Glutamatergic neuron (in vitro differentiated cells): ENCODE measurements around the gene CFAP61. TPM values are rescaled to one million over a fixed set of nuclear protein-coding genes. Genes with fewer than 3 reads are reported as not detected.

Experiments used
- DNase-seq: peaks from one replicate; pipeline ENCODE4 v3.0.0; 2022
- H3K27ac Mint-ChIP-seq: one replicate; pipeline ENCODE4 v1.8.0; 2020; ENCODE audit warnings: mild to moderate bottlenecking, mixed read lengths, inconsistent platforms; ENCODE audit not compliant: unreplicated experiment
- H3K27me3 Mint-ChIP-seq: one replicate; pipeline ENCODE4 v1.8.0; 2020; ENCODE audit warnings: mild to moderate bottlenecking, moderate library complexity, mixed read lengths, inconsistent platforms; ENCODE audit not compliant: unreplicated experiment
- H3K36me3 Mint-ChIP-seq: one replicate; pipeline ENCODE4 v1.8.0; 2020; ENCODE audit warnings: mild to moderate bottlenecking, mixed read lengths, inconsistent platforms; ENCODE audit not compliant: unreplicated experiment
- H3K4me1 Mint-ChIP-seq: one replicate; pipeline ENCODE4 v1.8.0; 2020; ENCODE audit warnings: mild to moderate bottlenecking, low read depth, mixed read lengths, inconsistent platforms; ENCODE audit not compliant: unreplicated experiment
- H3K4me3 Mint-ChIP-seq: one replicate; pipeline ENCODE4 v1.8.0; 2020; ENCODE audit warnings: mild to moderate bottlenecking, mixed read lengths, inconsistent platforms; ENCODE audit not compliant: unreplicated experiment
- H3K9me3 Mint-ChIP-seq: one replicate; pipeline ENCODE4 v1.8.0; 2020; ENCODE audit warnings: mild to moderate bottlenecking, moderate library complexity, mixed read lengths, inconsistent platforms; ENCODE audit not compliant: unreplicated experiment
- total RNA-seq: library from RNA; stranded (reverse); fragmentation: NEBNext Ultra II Directional; extraction: Animal tissue kit (Norgen Biotek cat#: 25700); gene quantifications from one replicate; pipeline ENCODE4 v1.2.1, GENCODE V29; 2021; ENCODE audit not compliant: unreplicated experiment
- TF ChIP-seq, protein P1 (sequence below): fragments of 200-600 bp; sonication (generic); IDR thresholded peaks from one replicate; pipeline ENCODE4 v1.5.0; 2021; ENCODE audit not compliant: partially characterized antibody, unreplicated experiment

Gene CFAP61
- total RNA-seq, 1 donor from 2014 or later = 5.0 TPM

DNA sequence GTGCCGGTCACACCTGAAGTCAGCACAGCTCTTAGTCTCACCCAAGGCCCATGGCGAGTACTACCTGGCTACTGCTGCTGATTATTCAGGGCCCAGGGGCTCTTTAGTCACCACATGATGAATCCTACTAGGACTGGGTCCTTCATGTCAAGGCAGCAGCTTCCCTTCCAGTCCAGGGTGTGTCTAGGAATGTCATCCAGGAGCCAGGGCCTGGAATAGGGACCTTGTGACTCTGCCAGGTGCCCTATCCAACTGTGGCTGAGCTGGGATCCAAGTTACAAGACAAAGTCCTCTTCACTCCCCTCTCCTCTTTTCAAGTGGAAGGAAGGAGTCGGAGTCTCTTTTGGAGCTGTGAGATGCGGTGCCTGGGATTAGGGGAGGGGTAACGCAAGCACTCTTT lies 85.5 kb downstream of the CFAP61 start:
- Mint-ChIP-seq H3K27me3 (no peaks in the 10 kb centered on the region), H3K4me3 (no peak overlapping the region), H3K36me3 (peaks cover 10% of the 10 kb centered on the region), H3K27ac (no peak overlapping the region), H3K4me1 (no peaks in the 10 kb centered on the region), H3K9me3 (peaks cover 2% of the 10 kb centered on the region)
- TF ChIP-seq, protein P1, sequence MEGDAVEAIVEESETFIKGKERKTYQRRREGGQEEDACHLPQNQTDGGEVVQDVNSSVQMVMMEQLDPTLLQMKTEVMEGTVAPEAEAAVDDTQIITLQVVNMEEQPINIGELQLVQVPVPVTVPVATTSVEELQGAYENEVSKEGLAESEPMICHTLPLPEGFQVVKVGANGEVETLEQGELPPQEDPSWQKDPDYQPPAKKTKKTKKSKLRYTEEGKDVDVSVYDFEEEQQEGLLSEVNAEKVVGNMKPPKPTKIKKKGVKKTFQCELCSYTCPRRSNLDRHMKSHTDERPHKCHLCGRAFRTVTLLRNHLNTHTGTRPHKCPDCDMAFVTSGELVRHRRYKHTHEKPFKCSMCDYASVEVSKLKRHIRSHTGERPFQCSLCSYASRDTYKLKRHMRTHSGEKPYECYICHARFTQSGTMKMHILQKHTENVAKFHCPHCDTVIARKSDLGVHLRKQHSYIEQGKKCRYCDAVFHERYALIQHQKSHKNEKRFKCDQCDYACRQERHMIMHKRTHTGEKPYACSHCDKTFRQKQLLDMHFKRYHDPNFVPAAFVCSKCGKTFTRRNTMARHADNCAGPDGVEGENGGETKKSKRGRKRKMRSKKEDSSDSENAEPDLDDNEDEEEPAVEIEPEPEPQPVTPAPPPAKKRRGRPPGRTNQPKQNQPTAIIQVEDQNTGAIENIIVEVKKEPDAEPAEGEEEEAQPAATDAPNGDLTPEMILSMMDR = no peak
- DNase-seq = no peak

DNA sequence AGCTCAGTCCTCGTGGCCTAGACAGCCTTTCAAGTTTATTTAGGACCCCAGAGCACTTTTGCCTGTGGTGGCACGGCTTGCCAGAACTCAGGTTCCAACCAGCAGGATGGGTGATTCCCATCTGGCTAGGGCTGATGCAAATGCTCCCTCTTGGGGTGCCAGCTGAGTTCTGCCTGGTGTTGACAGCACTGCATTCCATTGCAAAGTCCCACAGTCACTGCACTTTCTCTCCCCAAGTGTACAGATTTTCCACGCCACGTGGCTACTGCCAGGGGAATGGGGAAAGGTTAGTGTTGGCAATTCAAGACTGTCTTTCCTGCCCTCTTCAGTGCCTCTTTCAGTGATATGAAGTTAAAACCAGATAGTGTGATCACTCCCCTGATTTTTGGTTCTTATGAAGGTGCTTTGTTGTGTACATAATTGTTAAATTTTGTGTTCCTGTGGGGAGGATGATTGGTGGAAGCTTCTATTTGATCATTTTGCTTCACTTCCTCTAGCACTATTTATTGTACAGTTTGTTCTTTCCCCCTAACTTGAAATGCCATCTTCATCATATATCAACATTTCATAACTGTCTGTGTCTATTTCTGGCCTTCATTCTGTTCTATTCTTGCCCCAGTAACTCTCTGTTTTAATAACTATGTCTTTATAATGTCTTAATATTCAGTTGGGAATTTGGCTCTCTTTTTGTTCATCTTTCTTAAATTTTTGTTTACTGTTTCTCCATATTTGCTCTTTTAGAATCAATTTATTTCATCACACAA lies 86.2 kb downstream of the CFAP61 start:
- peaks cover 5% of the 10 kb centered on the region for H3K36me3 Mint-ChIP-seq
- TF ChIP-seq, protein P1 = no peak
- DNase-seq = no peak
- no peaks in the 10 kb centered on the region for H3K4me1 Mint-ChIP-seq
- no peak overlapping the region for H3K27ac Mint-ChIP-seq
- no peaks in the 10 kb centered on the region for H3K9me3 Mint-ChIP-seq
- no peak overlapping the region for H3K4me3 Mint-ChIP-seq
- H3K27me3 Mint-ChIP-seq = no peaks in the 10 kb centered on the region

DNA sequence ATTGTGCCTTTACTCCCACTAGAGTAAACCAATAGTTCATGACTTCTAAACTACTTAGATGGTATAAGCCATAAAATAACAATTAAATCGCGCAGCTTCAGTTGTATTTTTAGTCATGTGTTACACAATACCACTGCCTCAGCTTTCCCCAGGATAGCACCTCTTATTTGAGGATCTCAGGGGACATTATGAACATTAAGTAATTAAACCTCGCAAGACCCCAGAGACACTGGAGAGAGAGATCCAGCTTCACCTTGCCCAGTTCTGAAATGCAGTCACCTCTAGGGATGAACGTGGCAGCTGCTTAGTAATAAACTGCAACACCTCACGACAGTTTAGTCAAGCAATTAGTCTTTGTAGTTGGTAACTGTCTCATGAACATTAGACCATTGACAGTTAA lies 87.1 kb downstream of the CFAP61 start:
- DNase-seq = no peak
- H3K9me3 Mint-ChIP-seq = no peaks in the 10 kb centered on the region
- H3K4me1 Mint-ChIP-seq = no peaks in the 10 kb centered on the region
- H3K27ac Mint-ChIP-seq = no peak overlapping the region
- H3K4me3 Mint-ChIP-seq = no peak overlapping the region
- no peaks in the 10 kb centered on the region for H3K27me3 Mint-ChIP-seq
- peaks cover 14% of the 10 kb centered on the region for H3K36me3 Mint-ChIP-seq
- TF ChIP-seq, protein P1 = no peak

DNA sequence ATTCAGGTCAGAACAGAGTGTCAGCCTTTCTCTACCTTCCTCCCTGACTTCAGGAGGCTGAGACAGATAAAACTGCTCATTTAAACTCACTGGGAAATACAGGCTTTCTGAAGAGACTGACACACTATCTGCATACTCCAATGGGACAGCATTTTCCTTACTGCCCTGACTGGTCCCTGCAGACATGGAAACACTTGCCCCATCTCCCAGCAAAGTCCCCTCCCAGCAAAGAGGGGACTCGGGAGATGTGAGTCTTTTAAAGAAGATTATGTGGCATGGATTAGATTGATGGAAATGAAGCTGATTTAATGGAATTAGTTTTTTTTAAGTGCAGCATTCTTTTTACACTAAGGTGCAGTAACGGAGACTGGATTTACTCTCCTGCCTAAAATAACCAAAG lies 90.8 kb downstream of the CFAP61 start:
- no peak overlapping the region for H3K27ac Mint-ChIP-seq
- no peaks in the 10 kb centered on the region for H3K4me1 Mint-ChIP-seq
- peaks cover 33% of the 10 kb centered on the region for H3K36me3 Mint-ChIP-seq
- DNase-seq = no peak
- H3K9me3 Mint-ChIP-seq = peaks cover 2% of the 10 kb centered on the region
- TF ChIP-seq, protein P1 = no peak
- H3K4me3 Mint-ChIP-seq = no peak overlapping the region
- no peaks in the 10 kb centered on the region for H3K27me3 Mint-ChIP-seq

DNA sequence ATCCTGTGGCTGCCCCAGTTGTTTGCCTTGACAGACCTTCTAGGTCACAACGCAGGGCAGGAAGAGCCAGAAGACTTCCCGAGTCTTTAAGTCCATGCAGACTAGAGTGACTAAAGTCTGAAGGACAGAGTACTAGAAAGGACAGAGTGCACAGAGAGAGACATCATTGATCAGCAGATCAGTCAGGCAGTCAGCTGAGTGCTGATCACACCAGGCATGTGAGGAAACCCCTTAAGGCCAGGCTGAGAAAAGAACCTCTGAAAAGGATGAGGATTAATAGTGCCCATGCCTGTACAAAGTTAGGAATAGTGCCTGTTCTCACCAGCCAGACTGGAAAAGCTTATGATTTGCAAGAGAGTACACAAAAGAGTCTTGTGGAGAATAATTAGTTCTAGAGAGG lies 91.3 kb downstream of the CFAP61 start:
- H3K4me3 Mint-ChIP-seq = no peak overlapping the region
- DNase-seq = no peak
- no peaks in the 10 kb centered on the region for H3K4me1 Mint-ChIP-seq
- H3K36me3 Mint-ChIP-seq = peaks cover 35% of the 10 kb centered on the region
- H3K27me3 Mint-ChIP-seq = no peaks in the 10 kb centered on the region
- no peak overlapping the region for H3K27ac Mint-ChIP-seq
- H3K9me3 Mint-ChIP-seq = peaks cover 2% of the 10 kb centered on the region
- TF ChIP-seq, protein P1 = no peak
